Lower leg skin (tissue), 4 donors: ENCODE measurements around the gene DYNC1I1. TPM values are rescaled to one million over a fixed set of nuclear protein-coding genes. Genes with fewer than 3 reads are reported as not detected.

ENCODE experiments used
- DNase-seq, 2 donors: peaks; one replicate each; pipeline ENCODE4 v3.0.0-alpha.2; 2019; ENCODE audit warnings: low spot score in 2 of 2
- H3K4me3 ChIP-seq: fragments of 200-600 bp; sonication (generic); 2 replicates; pipeline ENCODE4 v1.5.1; 2017; ENCODE audit warnings: mild to moderate bottlenecking, low read depth; ENCODE audit not compliant: poor library complexity, severe bottlenecking
- CTCF ChIP-seq, 3 donors: fragments of 450-650 bp; IDR thresholded peaks; one replicate each; pipeline ENCODE4 v1.5.1; 2016; ENCODE audit warnings: antibody characterized with exemption in 3 of 3, mild to moderate bottlenecking in 3 of 3, moderate library complexity in 2 of 3
- POLR2A ChIP-seq, 2 donors: fragments of 450-650 bp; IDR thresholded peaks; one replicate each; pipeline ENCODE4 v1.6.1; 2016 to 2017; ENCODE audit warnings: antibody characterized with exemption in 2 of 2, mild to moderate bottlenecking in 1 of 2, moderate library complexity in 1 of 2
- WGBS, 2 donors: methylation state at CpG; one replicate each; pipeline ENCODE4 v1.1.5; 2018; 5-methylcytosine and 5-hydroxymethylcytosine counted together
- intact Hi-C: fragments of 100-400 bp; cut with DNase I; formaldehyde crosslinking; loops from one replicate; pipeline ENCODE4 v1.15.0; 2023; ENCODE audit warnings: low total_unique reads
- total RNA-seq, 4 donors: library from RNA; depleted of rRNA; stranded (reverse); fragments of >200 nt; gene quantifications; one replicate each; pipeline ENCODE4 v1.1.0, GENCODE V29; 2016

Gene DYNC1I1
- total RNA-seq, 4 donors from 2014 or later = 0.97 to 7.6 (median 3.7) TPM

- no peak for TF ChIP-seq CTCF (IDR thresholded peaks at IDR 0.05)
- TF ChIP-seq POLR2A (IDR thresholded peaks at IDR 0.05) = no peak
- WGBS, 2 donors = 69 to 72% methylated on average over 4 of the region's 4 CpGs
- intact Hi-C loops = no loop called here
- DNase-seq = no peak
- H3K4me3 ChIP-seq = no peak overlapping the region
Observed at GRCh38 chr7:95976369-95977060, 204.2 kb downstream of the DYNC1I1 start.

DNA sequence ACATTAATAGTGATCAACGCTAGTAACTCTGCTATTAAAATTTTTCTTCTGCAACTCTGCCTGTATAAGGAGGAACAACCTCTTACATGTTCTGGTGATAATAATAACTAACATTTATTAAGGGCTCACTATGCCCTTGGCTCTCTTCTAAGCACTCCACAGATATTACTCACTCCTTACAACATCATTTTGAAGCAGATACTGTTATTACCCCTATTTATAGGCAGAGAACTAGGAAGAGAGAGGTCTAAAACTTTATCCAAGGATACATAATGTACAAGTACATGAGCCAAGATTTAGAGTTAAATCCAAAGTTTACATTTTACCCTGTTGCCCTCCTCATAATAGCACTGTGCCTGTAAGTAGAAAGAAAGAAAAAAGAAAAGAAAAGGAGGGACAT, 205.6 kb downstream of the DYNC1I1 start:
- DNase-seq = no peak
- 89 to 92% methylated on average over 1 of the region's 1 CpG for WGBS, 2 donors
- no peak for TF ChIP-seq CTCF (IDR thresholded peaks at IDR 0.05)
- no peak for TF ChIP-seq POLR2A (IDR thresholded peaks at IDR 0.05)
- intact Hi-C loops = no loop called here
- no peak overlapping the region for H3K4me3 ChIP-seq

DNA sequence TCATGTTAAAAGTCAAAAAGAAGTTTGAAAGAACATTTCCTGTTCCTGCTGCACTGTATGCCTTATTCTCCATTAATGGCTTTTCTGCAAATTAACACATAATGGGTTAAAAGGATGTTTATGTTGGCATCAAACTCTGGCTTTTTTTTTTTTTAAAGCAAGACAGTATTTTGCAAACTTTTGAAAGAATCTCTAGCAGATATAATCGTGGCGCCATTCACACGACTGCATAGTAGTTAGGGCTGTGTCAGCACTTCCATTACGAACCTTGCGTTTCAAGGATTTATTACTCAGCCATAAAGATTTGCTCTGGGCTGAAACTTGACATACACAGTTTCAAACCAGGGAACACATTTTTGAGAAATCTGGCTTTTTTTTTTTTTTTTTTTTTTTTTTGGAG, 207.8 kb downstream of the DYNC1I1 start:
- no peak for DNase-seq
- intact Hi-C loops = no loop called here
- 8 to 23% methylated on average over 5 of the region's 5 CpGs for WGBS, 2 donors
- TF ChIP-seq POLR2A (IDR thresholded peaks at IDR 0.05) (no peak), CTCF (IDR thresholded peaks at IDR 0.05) (no peak)
- no peak overlapping the region for H3K4me3 ChIP-seq

DNA sequence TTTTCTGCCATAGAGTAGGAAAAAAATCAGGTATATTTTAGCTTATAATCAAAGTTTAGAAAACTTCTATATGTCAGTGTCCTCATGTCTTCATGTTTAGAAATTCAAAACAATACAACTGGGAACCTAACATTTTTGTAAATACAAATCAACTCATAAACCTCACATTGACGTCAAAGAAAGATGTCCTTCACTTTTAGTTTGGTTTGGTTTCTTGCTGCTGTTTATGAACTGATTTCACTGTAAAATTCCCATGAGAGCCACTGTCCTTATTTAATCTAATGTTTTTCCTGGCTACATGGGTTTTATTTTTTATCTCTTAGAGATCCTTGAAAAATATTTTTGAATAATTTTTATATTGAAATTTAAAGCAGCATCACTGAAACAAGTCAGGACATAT, 208.4 kb downstream of the DYNC1I1 start:
- no peak overlapping the region for H3K4me3 ChIP-seq
- TF ChIP-seq CTCF (IDR thresholded peaks at IDR 0.05) = no peak
- TF ChIP-seq POLR2A (IDR thresholded peaks at IDR 0.05) = no peak
- intact Hi-C loops = no loop called here
- 30 to 53% methylated on average over 1 of the region's 1 CpG for WGBS, 2 donors
- no peak for DNase-seq

DNA sequence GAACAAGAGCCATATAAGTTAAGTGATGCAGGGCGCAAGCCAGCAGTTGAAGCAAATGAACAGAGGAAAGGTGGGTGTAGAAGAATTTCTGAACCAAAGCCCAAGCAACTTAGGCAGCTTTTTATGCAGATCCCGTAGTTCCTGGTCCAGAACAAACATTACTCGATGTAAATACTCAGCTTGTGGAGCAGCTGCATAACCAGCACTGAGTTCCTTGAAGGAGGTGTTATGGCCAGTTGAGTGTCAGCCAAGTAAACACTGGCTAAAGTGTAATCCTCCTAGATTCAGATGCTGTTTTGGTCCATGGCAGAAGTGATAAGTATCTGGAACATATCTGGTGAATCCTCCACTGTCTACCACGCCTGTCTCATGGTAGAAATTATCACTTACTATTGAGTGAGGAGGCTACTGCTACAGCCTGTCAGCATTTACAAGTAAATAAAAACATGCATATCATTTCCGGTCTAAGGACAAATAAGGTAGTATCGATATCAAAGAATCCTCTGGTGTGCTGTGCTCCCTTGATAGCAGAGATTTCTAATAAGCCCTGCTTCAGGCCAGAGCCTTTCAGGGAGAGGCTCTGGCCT, 213.9 kb downstream of the DYNC1I1 start:
- WGBS, 2 donors = 61 to 66% methylated on average over 6 of the region's 6 CpGs
- no peak for TF ChIP-seq POLR2A (IDR thresholded peaks at IDR 0.05)
- no peak for TF ChIP-seq CTCF (IDR thresholded peaks at IDR 0.05)
- intact Hi-C loops = no loop called here
- H3K4me3 ChIP-seq = no peak overlapping the region
- no peak for DNase-seq
